Omental fat pad (tissue), 4 donors: ENCODE results near the gene ENTPD8. TPM values are rescaled to one million over a fixed set of nuclear protein-coding genes. Genes with fewer than 3 reads are reported as not detected.

ENCODE experiments used
- ATAC-seq: fragments of 150-250 bp; one replicate; pipeline ENCODE4 v1.9.1; 2016; ENCODE audit warnings: mild to moderate bottlenecking, moderate library complexity; ENCODE audit not compliant: low FRiP score
- DNase-seq: peaks from one replicate; pipeline ENCODE4 v3.0.0-alpha.2; 2019; ENCODE audit warnings: low spot score
- CTCF ChIP-seq, 3 donors: fragments of 450-650 bp; IDR thresholded peaks; one replicate each; pipeline ENCODE4 v1.5.1; 2016 to 2017; ENCODE audit warnings: antibody characterized with exemption in 3 of 3, mild to moderate bottlenecking in 3 of 3, moderate library complexity in 2 of 3
- total RNA-seq, 4 donors: library from RNA; depleted of rRNA; stranded (reverse); fragments of >200 nt; gene quantifications; one replicate each; pipeline ENCODE4 v1.1.0, GENCODE V29; 2016

ENTPD8 gene
- total RNA-seq: not detected

- TF ChIP-seq CTCF (IDR thresholded peaks at IDR 0.05): no peak
- ATAC-seq: peak; percentile 43
- DNase-seq: no peak
Observed at GRCh38 chr9:137441289-137441934, at the start of gene ENTPD8. TSS of gene ENTPD8 (minus strand) at chr9:137441357. CDS start at chr9:137438285, 3,072 bp downstream.

GRCh38 chr9:137490532-137491186 lies 49.5 kb upstream of the ENTPD8 start:
- DNase-seq (no peak), ATAC-seq (no peak)
- TF ChIP-seq CTCF (IDR thresholded peaks at IDR 0.05): no peak

GRCh38 chr9:137488906-137489305 lies 47.7 kb upstream of the ENTPD8 start:
- ATAC-seq (no peak), DNase-seq (no peak)
- no peak for TF ChIP-seq CTCF (IDR thresholded peaks at IDR 0.05)

GRCh38 chr9:137488327-137488653 lies 47.1 kb upstream of the ENTPD8 start:
- DNase-seq (no peak), ATAC-seq (no peak)
- no peak for TF ChIP-seq CTCF (IDR thresholded peaks at IDR 0.05)

- ATAC-seq: no peak
- TF ChIP-seq CTCF (IDR thresholded peaks at IDR 0.05): no peak
- DNase-seq: no peak
Observed at GRCh38 chr9:137487454-137488326, 46.5 kb upstream of the ENTPD8 start.

- no peak for TF ChIP-seq CTCF (IDR thresholded peaks at IDR 0.05)
- DNase-seq (no peak), ATAC-seq (no peak)
Observed at GRCh38 chr9:137486545-137487453, 45.6 kb upstream of the ENTPD8 start.
